SK-N-SH (cell line): ENCODE results near the gene ABCC11.

ENCODE experiments used
- CHD2 ChIP-seq: fragments of 150-350 bp; IDR thresholded peaks from 2 replicates; pipeline ENCODE4 v1.6.1; 2018; ENCODE audit warnings: low read length; ENCODE audit not compliant: partially characterized antibody
- CTCF ChIP-seq: fragments of 200-600 bp; sonication (generic); IDR thresholded peaks from 2 replicates; pipeline ENCODE4 v1.6.1; 2017; ENCODE audit warnings: antibody characterized with exemption, mild to moderate bottlenecking, moderate library complexity
- GABPA ChIP-seq: IDR thresholded peaks from 2 replicates; pipeline ENCODE4 v1.4.0; 2012; ENCODE audit warnings: low read depth, mild to moderate bottlenecking
- IRF3 ChIP-seq: fragments of 150-350 bp; IDR thresholded peaks from 2 replicates; pipeline ENCODE4 v1.6.1; 2016; ENCODE audit warnings: mild to moderate bottlenecking, low read depth, low read length
- POLR2AphosphoS5 ChIP-seq: IDR thresholded peaks from 2 replicates; pipeline ENCODE4 v1.6.1; 2012; ENCODE audit warnings: low read depth, low read length
- SMC3 ChIP-seq: IDR thresholded peaks from 2 replicates; pipeline ENCODE4 v1.6.1; 2012; ENCODE audit warnings: low read depth, low read length, improper control_type of control experiment
- TCF12 ChIP-seq: IDR thresholded peaks from 2 replicates; pipeline ENCODE4 v1.4.0; 2012
- YY1 ChIP-seq: IDR thresholded peaks from 2 replicates; pipeline ENCODE4 v1.4.0; 2012; ENCODE audit warnings: low read depth, mild to moderate bottlenecking
- TF ChIP-seq, protein P1 (sequence below): IDR thresholded peaks from 2 replicates; pipeline ENCODE4 v1.6.1; 2012; ENCODE audit warnings: mild to moderate bottlenecking, low read depth, low read length, moderate library complexity

GRCh38 chr16:48161906-48162305, 85.4 kb downstream of the ABCC11 start:
- TF ChIP-seq POLR2AphosphoS5 (no peak), GABPA (no peak), TCF12 (no peak), CHD2 (no peak), SMC3 (no peak), CTCF (no peak), IRF3 (no peak), YY1 (no peak)
- TF ChIP-seq, protein P1, sequence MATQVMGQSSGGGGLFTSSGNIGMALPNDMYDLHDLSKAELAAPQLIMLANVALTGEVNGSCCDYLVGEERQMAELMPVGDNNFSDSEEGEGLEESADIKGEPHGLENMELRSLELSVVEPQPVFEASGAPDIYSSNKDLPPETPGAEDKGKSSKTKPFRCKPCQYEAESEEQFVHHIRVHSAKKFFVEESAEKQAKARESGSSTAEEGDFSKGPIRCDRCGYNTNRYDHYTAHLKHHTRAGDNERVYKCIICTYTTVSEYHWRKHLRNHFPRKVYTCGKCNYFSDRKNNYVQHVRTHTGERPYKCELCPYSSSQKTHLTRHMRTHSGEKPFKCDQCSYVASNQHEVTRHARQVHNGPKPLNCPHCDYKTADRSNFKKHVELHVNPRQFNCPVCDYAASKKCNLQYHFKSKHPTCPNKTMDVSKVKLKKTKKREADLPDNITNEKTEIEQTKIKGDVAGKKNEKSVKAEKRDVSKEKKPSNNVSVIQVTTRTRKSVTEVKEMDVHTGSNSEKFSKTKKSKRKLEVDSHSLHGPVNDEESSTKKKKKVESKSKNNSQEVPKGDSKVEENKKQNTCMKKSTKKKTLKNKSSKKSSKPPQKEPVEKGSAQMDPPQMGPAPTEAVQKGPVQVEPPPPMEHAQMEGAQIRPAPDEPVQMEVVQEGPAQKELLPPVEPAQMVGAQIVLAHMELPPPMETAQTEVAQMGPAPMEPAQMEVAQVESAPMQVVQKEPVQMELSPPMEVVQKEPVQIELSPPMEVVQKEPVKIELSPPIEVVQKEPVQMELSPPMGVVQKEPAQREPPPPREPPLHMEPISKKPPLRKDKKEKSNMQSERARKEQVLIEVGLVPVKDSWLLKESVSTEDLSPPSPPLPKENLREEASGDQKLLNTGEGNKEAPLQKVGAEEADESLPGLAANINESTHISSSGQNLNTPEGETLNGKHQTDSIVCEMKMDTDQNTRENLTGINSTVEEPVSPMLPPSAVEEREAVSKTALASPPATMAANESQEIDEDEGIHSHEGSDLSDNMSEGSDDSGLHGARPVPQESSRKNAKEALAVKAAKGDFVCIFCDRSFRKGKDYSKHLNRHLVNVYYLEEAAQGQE = no peak
